Epidermal melanocyte (primary cell): ENCODE measurements around the gene LONP1.
A peak's percentile ranks its signal among the peaks of the same experiment; 100 is the strongest.
"Not testable (repeated sequence)": the region's sequence is repeated elsewhere in the genome, so short reads cannot be mapped to it uniquely, and the experiment has no call there.

Experiments used
- DNase-seq: peaks from one replicate; pipeline ENCODE4 v3.0.0; 2011; ENCODE audit warnings: low spot score; ENCODE audit not compliant: insufficient read length

LONP1 gene

GRCh38 chr19:5693195-5694166, 26.5 kb downstream of the LONP1 start:
- no peak for DNase-seq

- no peak for DNase-seq
Measured at GRCh38 chr19:5692723-5693194, 27.2 kb downstream of the LONP1 start.

- no peak for DNase-seq
Measured at GRCh38 chr19:5691822-5692722, 27.9 kb downstream of the LONP1 start.

- no peak for DNase-seq
Measured at GRCh38 chr19:5690955-5691821, 28.8 kb downstream of the LONP1 start.

GRCh38 chr19:5690125-5690954, 29.6 kb downstream of the LONP1 start, which contains the start of gene RPL36:
RPL36 (plus strand) TSS chr19:5690295; CDS start chr19:5690508, 213 bp downstream.
- peak; percentile 99 for DNase-seq

GRCh38 chr19:5688262-5688881, 31.6 kb downstream of the LONP1 start:
- DNase-seq = not testable (repeated sequence)

GRCh38 chr19:5687360-5688198, 32.4 kb downstream of the LONP1 start:
- no peak for DNase-seq

- DNase-seq = peak; percentile 90
Measured at GRCh38 chr19:5686647-5687359, 33.1 kb downstream of the LONP1 start.

GRCh38 chr19:5686326-5686646, 33.7 kb downstream of the LONP1 start:
- DNase-seq = no peak

- DNase-seq = no peak
Measured at GRCh38 chr19:5684694-5685430, 35.1 kb downstream of the LONP1 start.

- no peak for DNase-seq
Measured at GRCh38 chr19:5683177-5683886, 36.6 kb downstream of the LONP1 start.

GRCh38 chr19:5682107-5682482, 37.9 kb downstream of the LONP1 start:
- no peak for DNase-seq

- no peak for DNase-seq
Measured at GRCh38 chr19:5681391-5682106, 38.4 kb downstream of the LONP1 start.

GRCh38 chr19:5680437-5681368, 39.2 kb downstream of the LONP1 start, which contains the start of the genes HSD11B1L and MICOS13:
HSD11B1L (plus strand) TSS chr19:5681027; CDS start chr19:5684833, 3,806 bp downstream.
MICOS13 (minus strand) TSS chr19:5680516; CDS start chr19:5680486, 30 bp downstream.
- DNase-seq = peak; percentile 97

GRCh38 chr19:5680084-5680436, 39.9 kb downstream of the LONP1 start:
- no peak for DNase-seq
